K562 (cell line): ENCODE measurements around the gene DPM2.

Source experiments
- ASH1L ChIP-seq: fragments of 450-650 bp; IDR thresholded peaks from 2 replicates; pipeline ENCODE4 v1.6.1; 2018; ENCODE audit warnings: borderline replicate concordance, mild to moderate bottlenecking, low read depth; ENCODE audit not compliant: partially characterized antibody
- EZH2 ChIP-seq: IDR thresholded peaks from 2 replicates; pipeline ENCODE4 v1.6.1; 2012; ENCODE audit warnings: low read depth, mild to moderate bottlenecking, inconsistent platforms, low read length, borderline replicate concordance
- SIN3B ChIP-seq: fragments of 450-650 bp; IDR thresholded peaks from 2 replicates; pipeline ENCODE4 v1.6.1; 2017; ENCODE audit warnings: low read depth, mild to moderate bottlenecking, moderate library complexity
- SMARCA5 ChIP-seq: fragments of 450-650 bp; IDR thresholded peaks from 2 replicates; pipeline ENCODE4 v1.6.1; 2016
- SREBF2 ChIP-seq: sonication (generic); formaldehyde crosslinking; IDR thresholded peaks from 2 replicates; pipeline ENCODE4 v1.4.0; 2020; ENCODE audit warnings: mild to moderate bottlenecking, missing genetic modification reagents
- ZNF121 ChIP-seq: sonication (generic); formaldehyde crosslinking; conservative IDR thresholded peaks from 2 replicates; pipeline ENCODE4 v1.8.0; 2022; ENCODE audit warnings: missing genetic modification reagents
- ZNF551 ChIP-seq: fragments of 250-450 bp; sonication (Bioruptor Pico); IDR thresholded peaks from 2 replicates; pipeline ENCODE4 v1.5.0; 2021; ENCODE audit warnings: mild to moderate bottlenecking, moderate library complexity
- TF ChIP-seq, protein P1 (sequence below), 3 experiments: IDR thresholded peaks in 2 of 3; conservative IDR thresholded peaks in 1 of 3; 2 replicates each; pipeline ENCODE4 v1.5.1; 2011 to 2012; ENCODE audit warnings: low read length in 3 of 3, mild to moderate bottlenecking in 3 of 3, control low read depth in 2 of 3, improper control_type of control experiment in 1 of 3, inconsistent platforms in 1 of 3, low read depth in 1 of 3, mixed read lengths in 1 of 3, moderate library complexity in 1 of 3; ENCODE audit not compliant: insufficient read depth in 2 of 3

DNA sequence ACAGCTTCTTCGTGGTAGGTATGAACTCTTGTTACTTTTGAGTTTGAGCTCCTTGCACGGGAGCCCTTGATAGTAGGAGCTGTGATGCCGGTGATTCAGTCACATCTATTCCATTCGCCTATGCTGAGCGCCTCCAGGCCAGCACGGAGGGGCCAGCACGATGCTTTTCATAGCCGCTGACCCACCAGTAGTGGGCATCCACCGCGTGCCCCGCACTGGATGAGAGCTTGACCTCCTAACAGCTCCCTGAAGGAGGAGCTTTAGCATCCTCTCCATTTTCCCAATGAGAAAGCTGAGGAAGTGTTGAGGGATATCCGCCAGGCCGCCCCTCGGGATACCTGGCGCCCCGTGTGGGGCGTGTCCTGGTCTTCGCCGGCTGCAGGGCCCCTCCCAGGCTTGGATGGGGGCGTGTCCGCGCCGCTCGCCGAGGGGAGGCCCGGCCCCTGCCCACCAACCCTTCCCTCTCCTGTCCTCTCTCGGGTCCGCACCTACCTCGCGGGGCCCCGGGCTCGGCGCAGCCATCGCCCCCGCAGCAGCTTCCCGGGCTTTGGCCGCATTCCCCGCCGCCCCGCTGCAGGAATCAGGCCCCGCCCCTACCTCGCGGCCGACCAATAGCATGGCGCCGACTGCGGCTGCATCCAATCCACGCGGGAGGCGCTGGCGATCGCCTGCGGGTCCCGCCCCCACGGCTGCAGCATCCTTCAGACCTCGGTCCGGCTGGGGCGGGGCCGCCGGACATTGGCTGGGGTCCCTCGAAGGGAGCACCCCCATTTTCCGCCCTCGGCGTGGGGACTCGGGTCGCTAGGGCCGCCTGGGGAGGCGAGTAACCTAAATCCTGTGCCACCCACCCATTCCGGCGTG lies 7.2 kb downstream of the DPM2 start, which contains the start of gene PIP5KL1:
- TF ChIP-seq ASH1L (peak; percentile 70), EZH2 (no peak), SMARCA5 (no peak), ZNF551 (CRISPR knock-in tag) (no peak), SIN3B (no peak), SREBF2 (no peak), ZNF121 (CRISPR knock-in tag) (no peak)
- TF ChIP-seq, protein P1, sequence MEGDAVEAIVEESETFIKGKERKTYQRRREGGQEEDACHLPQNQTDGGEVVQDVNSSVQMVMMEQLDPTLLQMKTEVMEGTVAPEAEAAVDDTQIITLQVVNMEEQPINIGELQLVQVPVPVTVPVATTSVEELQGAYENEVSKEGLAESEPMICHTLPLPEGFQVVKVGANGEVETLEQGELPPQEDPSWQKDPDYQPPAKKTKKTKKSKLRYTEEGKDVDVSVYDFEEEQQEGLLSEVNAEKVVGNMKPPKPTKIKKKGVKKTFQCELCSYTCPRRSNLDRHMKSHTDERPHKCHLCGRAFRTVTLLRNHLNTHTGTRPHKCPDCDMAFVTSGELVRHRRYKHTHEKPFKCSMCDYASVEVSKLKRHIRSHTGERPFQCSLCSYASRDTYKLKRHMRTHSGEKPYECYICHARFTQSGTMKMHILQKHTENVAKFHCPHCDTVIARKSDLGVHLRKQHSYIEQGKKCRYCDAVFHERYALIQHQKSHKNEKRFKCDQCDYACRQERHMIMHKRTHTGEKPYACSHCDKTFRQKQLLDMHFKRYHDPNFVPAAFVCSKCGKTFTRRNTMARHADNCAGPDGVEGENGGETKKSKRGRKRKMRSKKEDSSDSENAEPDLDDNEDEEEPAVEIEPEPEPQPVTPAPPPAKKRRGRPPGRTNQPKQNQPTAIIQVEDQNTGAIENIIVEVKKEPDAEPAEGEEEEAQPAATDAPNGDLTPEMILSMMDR (IDR thresholded peaks at IDR 0.05 in 2 of 3, conservative IDR thresholded peaks at IDR 0.05 in 1 of 3; ENCODE audit: insufficient read depth in 2 of 3, low read depth in 1 of 3, low read length in 3 of 3), result 0 out of 6 replicates have a peak, but pooled peaks of 2 of the 3 experiments have one; percentile 6 to 28
